BJ (cell line): ENCODE measurements around the gene LRIT2. TPM values are rescaled to one million over a fixed set of nuclear protein-coding genes. Genes with fewer than 3 reads are reported as not detected.

Source experiments
- CTCF ChIA-PET: fragments of 350-600 bp; formaldehyde crosslinking; extraction: SDS; loops from one replicate; lab custom pipeline; 2021; ENCODE audit warnings: antibody characterized with exemption, inconsistent platforms; lab: Yijun Ruan, JAX
- POLR2A ChIA-PET: fragments of 300-600 bp; sonication (Branson Sonifier 250); formaldehyde crosslinking; extraction: SDS; loops from one replicate; lab custom pipeline; 2021; ENCODE audit warnings: antibody characterized with exemption; lab: Charles Lee
- DNase-seq: peaks from one replicate; pipeline ENCODE4 v3.0.0-alpha.2; 2011; ENCODE audit warnings: low read depth
- H3K27me3 ChIP-seq: 2 replicates; pipeline ENCODE4 v1.6.0; 2011; ENCODE audit warnings: low read length; ENCODE audit not compliant: control insufficient read depth, insufficient read depth
- H3K36me3 ChIP-seq: 2 replicates; pipeline ENCODE4 v1.5.1; 2011; ENCODE audit warnings: low read length; ENCODE audit not compliant: control insufficient read depth, insufficient read depth
- H3K4me3 ChIP-seq: 2 replicates; pipeline ENCODE4 v1.5.1; 2011; ENCODE audit warnings: low read depth, mild to moderate bottlenecking, control low read depth, low read length
- CTCF ChIP-seq: IDR thresholded peaks from 2 replicates; pipeline ENCODE4 v1.5.1; 2011; ENCODE audit warnings: low read depth, mild to moderate bottlenecking, control low read depth, inconsistent platforms, low read length, moderate library complexity; ENCODE audit not compliant: insufficient read depth
- polyA plus RNA-seq: library from polyadenylated mRNA; depleted of rRNA; stranded (reverse); fragments of >200 nt; gene quantifications from 2 replicates; pipeline ENCODE4 v1.2.3, GENCODE V29; 2011

Gene LRIT2
- polyA plus RNA-seq, 1 experiment: not detected

GRCh38 chr10:84205853-84206525, 19.4 kb downstream of the LRIT2 start:
- H3K27me3 ChIP-seq: 0 out of 2 replicates have a peak, but pooled peaks cover 2% of the 10 kb centered on the region
- no peak overlapping the region for H3K4me3 ChIP-seq
- no peak for TF ChIP-seq CTCF
- no peaks in the 10 kb centered on the region for H3K36me3 ChIP-seq
- DNase-seq: no peak
- ChIA-PET POLR2A (no interaction called here), CTCF (interaction anchor here (1.2 kb wide), 1 partner anchor 19 kb away, joined by 3 read pairs; the partner anchor contains the start of gene LRIT2)

GRCh38 chr10:84205049-84205852, 20.1 kb downstream of the LRIT2 start:
- ChIA-PET CTCF (interaction anchor here (0.8 to 1.6 kb wide), 4 partner anchors 9 to 145 kb away, joined by 3 to 4 read pairs (median 4); partner anchors contain the start of gene LRIT2), POLR2A (no interaction called here)
- Histone ChIP-seq H3K27me3 (0 out of 2 replicates have a peak, but pooled peaks cover 2% of the 10 kb centered on the region), H3K36me3 (no peaks in the 10 kb centered on the region), H3K4me3 (no peak overlapping the region)
- TF ChIP-seq CTCF: peak; percentile 73
- DNase-seq: no peak

GRCh38 chr10:84204610-84205009, 20.7 kb downstream of the LRIT2 start:
- DNase-seq: no peak
- TF ChIP-seq CTCF: no peak
- POLR2A ChIA-PET: no interaction called here
- CTCF ChIA-PET: interaction anchor here (0.8 to 1.6 kb wide), 3 partner anchors 10 to 144 kb away, joined by 4 read pairs; no protein-coding TSS in a partner anchor
- Histone ChIP-seq H3K36me3 (no peaks in the 10 kb centered on the region), H3K27me3 (0 out of 2 replicates have a peak, but pooled peaks cover 2% of the 10 kb centered on the region), H3K4me3 (no peak overlapping the region)

- CTCF ChIA-PET: interaction anchor here (1.6 kb wide), 1 partner anchor 11 kb away, joined by 4 read pairs; no protein-coding TSS in a partner anchor
- peak; percentile 27; the same call in 1 of the 2 replicates for TF ChIP-seq CTCF
- POLR2A ChIA-PET: no interaction called here
- DNase-seq: no peak
- H3K27me3 ChIP-seq: 0 out of 2 replicates have a peak, but pooled peaks cover 2% of the 10 kb centered on the region
- no peak overlapping the region for H3K4me3 ChIP-seq
- H3K36me3 ChIP-seq: no peaks in the 10 kb centered on the region
Observed at GRCh38 chr10:84204122-84204521, 21.2 kb downstream of the LRIT2 start.

GRCh38 chr10:84202349-84202748, 23.0 kb downstream of the LRIT2 start:
- Histone ChIP-seq H3K36me3 (no peaks in the 10 kb centered on the region), H3K4me3 (no peak overlapping the region), H3K27me3 (no peaks in the 10 kb centered on the region; the same call in 1 of the 2 replicates)
- DNase-seq: no peak
- POLR2A ChIA-PET: no interaction called here
- no peak for TF ChIP-seq CTCF
- CTCF ChIA-PET: no interaction called here
